Omental fat pad (tissue), 4 donors: ENCODE measurements around the gene FGD2. TPM values are rescaled to one million over a fixed set of nuclear protein-coding genes. Genes with fewer than 3 reads are reported as not detected.

Experiments
- ATAC-seq: fragments of 150-250 bp; one replicate; pipeline ENCODE4 v1.9.1; 2016; ENCODE audit warnings: mild to moderate bottlenecking, moderate library complexity; ENCODE audit not compliant: low FRiP score
- DNase-seq: peaks from one replicate; pipeline ENCODE4 v3.0.0-alpha.2; 2019; ENCODE audit warnings: low spot score
- CTCF ChIP-seq, 3 donors: fragments of 450-650 bp; IDR thresholded peaks; one replicate each; pipeline ENCODE4 v1.5.1; 2016 to 2017; ENCODE audit warnings: antibody characterized with exemption in 3 of 3, mild to moderate bottlenecking in 3 of 3, moderate library complexity in 2 of 3
- total RNA-seq, 4 donors: library from RNA; depleted of rRNA; stranded (reverse); fragments of >200 nt; gene quantifications; one replicate each; pipeline ENCODE4 v1.1.0, GENCODE V29; 2016

Gene FGD2
- total RNA-seq, 4 donors from 2014 or later: 20.0 to 83.6 (median 63.0) TPM

GRCh38 chr6:36967301-36967700, 38.2 kb upstream of the FGD2 start:
- TF ChIP-seq CTCF (IDR thresholded peaks at IDR 0.05): no peak
- no peak for ATAC-seq
- no peak for DNase-seq

- no peak for TF ChIP-seq CTCF (IDR thresholded peaks at IDR 0.05)
- no peak for ATAC-seq
- DNase-seq: no peak
Measured at GRCh38 chr6:36967757-36968156, 37.7 kb upstream of the FGD2 start.

GRCh38 chr6:36968266-36968977, 37.0 kb upstream of the FGD2 start:
- ATAC-seq: no peak
- TF ChIP-seq CTCF (IDR thresholded peaks at IDR 0.05): no peak
- no peak for DNase-seq

- no peak for TF ChIP-seq CTCF (IDR thresholded peaks at IDR 0.05)
- ATAC-seq (no peak), DNase-seq (no peak)
Measured at GRCh38 chr6:36969240-36969691, 36.2 kb upstream of the FGD2 start.

- no peak for ATAC-seq
- no peak for TF ChIP-seq CTCF (IDR thresholded peaks at IDR 0.05)
Measured at GRCh38 chr6:36969988-36970891, 35.2 kb upstream of the FGD2 start.

GRCh38 chr6:36970892-36971842, 34.3 kb upstream of the FGD2 start:
- ATAC-seq: no peak
- no peak for DNase-seq
- no peak for TF ChIP-seq CTCF (IDR thresholded peaks at IDR 0.05)

More at GRCh38 chr6:36969988-36970891, 35.2 kb upstream of the FGD2 start:
- no peak for DNase-seq
